MG63 (cell line): ENCODE data around the gene GAB4. TPM values are rescaled to one million over a fixed set of nuclear protein-coding genes. Genes with fewer than 3 reads are reported as not detected.
"Not testable (repeated sequence)": the region's sequence is repeated elsewhere in the genome, so short reads cannot be mapped to it uniquely, and the experiment has no call there.

Experiments
- DNase-seq: peaks from one replicate; pipeline ENCODE4 v3.0.0-alpha.2; 2020
- H3K27me3 ChIP-seq: fragments of 250-450 bp; sonication (Bioruptor Pico); 2 replicates; pipeline ENCODE4 v1.5.1; 2020; ENCODE audit warnings: mild to moderate bottlenecking, moderate library complexity
- H3K36me3 ChIP-seq: fragments of 250-450 bp; sonication (Bioruptor Pico); 2 replicates; pipeline ENCODE4 v1.5.1; 2020; ENCODE audit warnings: mild to moderate bottlenecking, moderate library complexity
- H3K4me3 ChIP-seq: fragments of 250-450 bp; sonication (Bioruptor Pico); 2 replicates; pipeline ENCODE4 v1.5.1; 2020; ENCODE audit warnings: mild to moderate bottlenecking, moderate library complexity
- H3K9me3 ChIP-seq: fragments of 250-450 bp; sonication (Bioruptor Pico); 2 replicates; pipeline ENCODE4 v1.5.1; 2020; ENCODE audit warnings: mild to moderate bottlenecking, moderate library complexity
- total RNA-seq: library from RNA; depleted of rRNA; stranded (reverse); fragments of >200 nt; shearing (Covaris generic); gene quantifications from 2 replicates; pipeline ENCODE4 v1.2.3, GENCODE V29; 2014; ENCODE audit warnings: low replicate concordance; rRNA removed

Gene GAB4, protein sequence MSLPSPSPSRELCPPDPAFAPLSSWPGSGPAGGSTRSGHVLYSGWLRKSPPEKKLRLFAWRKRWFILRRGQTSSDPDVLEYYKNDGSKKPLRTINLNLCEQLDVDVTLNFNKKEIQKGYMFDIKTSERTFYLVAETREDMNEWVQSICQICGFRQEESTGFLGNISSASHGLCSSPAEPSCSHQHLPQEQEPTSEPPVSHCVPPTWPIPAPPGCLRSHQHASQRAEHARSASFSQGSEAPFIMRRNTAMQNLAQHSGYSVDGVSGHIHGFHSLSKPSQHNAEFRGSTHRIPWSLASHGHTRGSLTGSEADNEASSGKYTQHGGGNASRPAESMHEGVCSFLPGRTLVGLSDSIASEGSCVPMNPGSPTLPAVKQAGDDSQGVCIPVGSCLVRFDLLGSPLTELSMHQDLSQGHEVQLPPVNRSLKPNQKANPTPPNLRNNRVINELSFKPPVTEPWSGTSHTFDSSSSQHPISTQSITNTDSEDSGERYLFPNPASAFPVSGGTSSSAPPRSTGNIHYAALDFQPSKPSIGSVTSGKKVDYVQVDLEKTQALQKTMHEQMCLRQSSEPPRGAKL
- not detected in 2 replicates for total RNA-seq

DNA sequence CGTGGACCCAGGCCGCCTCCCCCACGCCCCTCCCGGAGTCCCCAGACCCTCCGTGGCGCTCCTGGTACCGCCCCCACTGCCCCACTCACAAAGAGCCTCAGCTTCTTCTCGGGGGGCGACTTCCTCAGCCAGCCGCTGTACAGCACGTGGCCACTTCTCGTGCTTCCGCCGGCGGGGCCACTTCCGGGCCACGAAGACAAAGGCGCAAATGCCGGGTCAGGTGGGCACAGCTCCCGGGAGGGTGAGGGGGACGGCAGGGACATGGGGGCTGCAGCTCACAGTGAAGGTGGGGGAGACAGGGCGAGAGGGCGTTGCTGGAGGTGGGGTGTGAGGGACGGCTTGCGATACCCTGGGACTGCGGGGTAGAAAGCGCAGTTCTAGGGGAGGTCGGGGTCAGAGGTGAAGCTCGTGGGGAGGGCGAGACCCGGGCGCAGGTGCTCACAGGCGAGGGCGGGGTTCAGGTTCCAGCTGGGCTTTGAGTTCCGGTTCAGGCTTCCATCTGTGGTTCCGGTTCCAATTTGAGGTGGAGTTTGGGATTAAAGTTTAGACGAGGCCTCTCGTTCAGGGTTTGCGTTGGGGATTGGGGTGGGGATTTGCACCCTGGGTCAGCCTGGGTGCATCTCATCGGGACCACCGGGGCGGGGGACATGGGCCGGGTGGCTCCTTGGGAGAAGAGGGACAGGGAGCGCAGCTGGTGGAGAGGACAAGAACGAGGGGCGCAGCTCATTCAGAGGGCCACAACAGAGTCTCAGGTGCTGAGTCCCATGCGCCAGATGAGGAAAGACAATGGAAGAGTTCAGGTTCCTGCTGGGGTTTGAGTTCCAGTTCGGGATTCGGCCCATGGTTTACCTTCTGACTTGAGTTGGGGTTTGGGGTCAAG is at the start of gene GAB4:
TSS of gene GAB4 (minus strand) at position 371 of the 880 bp plus-strand sequence. CDS start at position 263, 108 bp downstream.
- H3K4me3 ChIP-seq, result no peak within 1 kb of the TSS
- DNase-seq, result no peak
- H3K9me3 ChIP-seq, result 0 out of 2 replicates have a peak, but pooled peaks cover 2% of the 10 kb centered on the region
- H3K36me3 ChIP-seq, result no peaks in the 10 kb centered on the region
- H3K27me3 ChIP-seq, result no peaks in the 10 kb centered on the region

GRCh38 chr22:17056807-17057206 is 48.8 kb upstream of the GAB4 start:
- no peak for DNase-seq
- no peaks in the 10 kb centered on the region for H3K27me3 ChIP-seq
- H3K36me3 ChIP-seq, result peaks cover 45% of the 10 kb centered on the region
- no peak overlapping the region for H3K4me3 ChIP-seq
- no peaks in the 10 kb centered on the region for H3K9me3 ChIP-seq

GRCh38 chr22:17056058-17056457 is 48.0 kb upstream of the GAB4 start:
- Histone ChIP-seq H3K4me3 (no peak overlapping the region), H3K9me3 (no peaks in the 10 kb centered on the region), H3K36me3 (peaks cover 51% of the 10 kb centered on the region), H3K27me3 (no peaks in the 10 kb centered on the region)
- no peak for DNase-seq

DNA sequence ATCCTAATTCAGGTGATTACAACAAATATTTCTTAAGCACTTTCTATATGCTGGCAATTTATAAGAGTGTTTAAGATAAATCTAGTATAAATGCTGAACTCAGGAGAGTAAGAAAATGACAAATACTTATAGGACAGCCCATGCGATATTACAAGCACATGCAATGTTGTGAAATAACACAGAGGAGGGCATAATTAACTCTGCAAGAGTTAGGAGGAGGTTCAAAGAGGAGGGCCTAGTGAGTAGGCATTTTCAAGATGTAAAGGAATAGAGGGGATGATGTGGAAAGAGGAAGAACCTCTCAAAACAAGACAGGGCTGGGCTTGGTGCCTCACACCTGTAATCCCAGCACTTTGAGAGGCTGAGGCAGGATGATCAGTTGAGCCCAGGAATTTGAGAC is 39.6 kb upstream of the GAB4 start:
- DNase-seq, result no peak
- no peak overlapping the region for H3K4me3 ChIP-seq
- no peaks in the 10 kb centered on the region for H3K27me3 ChIP-seq
- peaks cover 72% of the 10 kb centered on the region for H3K36me3 ChIP-seq
- H3K9me3 ChIP-seq, result no peaks in the 10 kb centered on the region

GRCh38 chr22:17046566-17047348 is 38.7 kb upstream of the GAB4 start:
- H3K36me3 ChIP-seq, result peaks cover 73% of the 10 kb centered on the region
- no peak for DNase-seq

GRCh38 chr22:17043521-17043920 is 35.5 kb upstream of the GAB4 start:
- H3K36me3 ChIP-seq, result peaks cover 56% of the 10 kb centered on the region
- no peaks in the 10 kb centered on the region for H3K9me3 ChIP-seq
- no peak overlapping the region for H3K4me3 ChIP-seq
- no peak for DNase-seq
- no peaks in the 10 kb centered on the region for H3K27me3 ChIP-seq

More at GRCh38 chr22:17046566-17047348, 38.7 kb upstream of the GAB4 start:
- no peaks in the 10 kb centered on the region for H3K9me3 ChIP-seq
- no peak overlapping the region for H3K4me3 ChIP-seq
- no peaks in the 10 kb centered on the region for H3K27me3 ChIP-seq

DNA sequence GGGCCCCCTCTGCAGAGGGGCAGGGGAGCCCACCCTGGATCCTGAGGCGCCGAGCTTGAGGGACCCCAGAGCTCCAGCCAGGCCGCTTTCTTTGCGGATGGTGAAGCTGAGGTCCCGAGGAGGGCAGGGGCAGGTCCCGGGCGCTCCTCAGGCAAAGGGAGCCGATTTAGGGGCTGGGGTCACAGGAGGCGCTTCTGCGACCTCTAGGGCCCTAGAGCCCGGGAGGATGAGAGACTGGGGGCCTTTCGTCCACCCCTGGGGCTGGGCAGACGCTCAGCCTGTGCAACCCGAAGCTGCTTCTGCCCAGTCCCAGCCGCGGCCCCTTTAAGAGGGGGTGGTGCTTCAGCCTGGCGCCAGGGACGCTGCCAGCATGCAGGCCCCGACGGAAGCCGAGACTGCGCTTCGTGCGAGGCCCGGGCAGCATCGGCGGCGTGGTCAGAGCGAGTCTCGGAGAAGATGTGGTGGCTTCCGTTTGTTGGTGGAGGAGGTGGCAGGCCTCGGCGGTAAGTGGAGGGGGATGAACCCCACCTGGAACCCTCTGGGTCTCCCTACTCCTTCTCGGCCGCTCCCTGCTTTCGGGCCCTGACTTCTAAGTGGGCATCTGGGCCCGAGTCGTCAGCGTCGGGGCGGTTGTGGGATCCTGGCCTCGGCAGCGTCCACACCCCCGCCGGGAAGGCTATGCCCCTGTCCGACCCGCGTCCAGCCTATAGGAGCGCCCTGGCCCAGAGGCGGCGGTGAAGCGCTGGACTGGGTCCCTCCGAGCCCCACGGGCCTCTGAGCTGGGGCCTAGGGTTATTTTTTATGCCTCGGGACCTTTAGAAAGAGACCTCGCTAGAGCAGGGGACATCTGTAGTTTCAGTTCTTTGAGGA is 29.1 kb upstream of the GAB4 start:
- H3K4me3 ChIP-seq, result peak overlapping the region; percentile 72
- peak; percentile 71 for DNase-seq

GRCh38 chr22:17035976-17036841 is 28.2 kb upstream of the GAB4 start:
- peak; percentile 62 for DNase-seq
- not testable (repeated sequence) for H3K9me3 ChIP-seq, H3K36me3 ChIP-seq, H3K27me3 ChIP-seq
- peak overlapping the region; percentile 40 for H3K4me3 ChIP-seq

More for the DNA sequence above, 29.1 kb upstream of the GAB4 start:
- not testable (repeated sequence) for H3K27me3 ChIP-seq, H3K36me3 ChIP-seq, H3K9me3 ChIP-seq

- DNase-seq, result peak; percentile 89
- H3K4me3 ChIP-seq, result no peak overlapping the region
- no peaks in the 10 kb centered on the region for H3K27me3 ChIP-seq
- no peaks in the 10 kb centered on the region for H3K9me3 ChIP-seq
- peaks cover 3% of the 10 kb centered on the region; the same call in 1 of the 2 replicates for H3K36me3 ChIP-seq
These were observed 27.2 kb upstream of the GAB4 start for GRCh38 chr22:17035246-17035645.

DNA sequence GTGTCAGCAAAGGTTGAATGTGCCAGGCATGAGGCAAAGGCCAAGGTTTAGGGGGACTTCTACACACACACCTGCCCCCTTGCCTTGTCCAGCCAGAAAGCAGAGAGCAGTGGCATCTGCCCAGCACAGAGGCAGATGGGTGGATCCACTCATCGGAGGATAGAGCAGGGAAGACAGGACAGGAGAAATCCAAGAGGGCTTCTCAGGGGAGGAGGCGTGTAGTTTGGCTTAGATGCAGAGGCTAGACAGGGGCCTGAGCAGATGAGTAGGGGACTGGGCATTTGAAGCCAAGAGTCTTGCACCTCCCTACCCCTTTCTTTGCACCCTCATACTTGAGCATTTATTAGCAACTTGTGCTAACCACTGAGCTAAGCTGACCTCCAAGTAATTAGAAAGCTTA is 26.5 kb upstream of the GAB4 start:
- not testable (repeated sequence) for H3K36me3 ChIP-seq, H3K9me3 ChIP-seq, DNase-seq, H3K27me3 ChIP-seq, H3K4me3 ChIP-seq

DNA sequence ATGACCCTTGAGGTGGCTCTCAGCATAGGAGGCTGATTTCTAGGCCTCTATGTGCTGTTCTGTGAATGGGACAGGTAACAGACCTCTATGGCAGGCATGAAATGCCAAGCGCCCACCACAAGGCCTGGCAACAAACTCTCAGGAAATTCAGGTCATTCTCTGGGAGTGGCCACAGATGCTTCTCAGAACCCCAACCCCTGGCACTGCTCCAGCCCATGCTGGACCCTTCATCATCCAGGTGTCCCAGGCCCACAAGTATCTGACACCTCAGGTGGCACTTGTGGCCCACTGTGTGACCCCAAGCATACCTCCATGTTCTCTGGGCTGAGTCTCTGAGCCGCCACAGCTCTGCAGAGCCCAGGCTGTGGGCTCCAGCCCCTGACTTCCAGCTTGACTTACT is 24.3 kb upstream of the GAB4 start:
- H3K36me3 ChIP-seq, DNase-seq, H3K27me3 ChIP-seq, H3K4me3 ChIP-seq, H3K9me3 ChIP-seq: not testable (repeated sequence)

GRCh38 chr22:17024380-17024779 is 16.4 kb upstream of the GAB4 start:
- not testable (repeated sequence) for H3K36me3 ChIP-seq, DNase-seq, H3K27me3 ChIP-seq, H3K4me3 ChIP-seq, H3K9me3 ChIP-seq

- H3K27me3 ChIP-seq, H3K36me3 ChIP-seq, DNase-seq, H3K9me3 ChIP-seq, H3K4me3 ChIP-seq: not testable (repeated sequence)
These were observed 7.5 kb upstream of the GAB4 start for GRCh38 chr22:17015552-17015951.

GRCh38 chr22:17014101-17014440 is 6.0 kb upstream of the GAB4 start:
- not testable (repeated sequence) for H3K4me3 ChIP-seq, H3K27me3 ChIP-seq, DNase-seq, H3K9me3 ChIP-seq, H3K36me3 ChIP-seq
